Dermis blood vessel endothelial cell (primary cell): ENCODE data around the gene WDR33. TPM values are rescaled to one million over a fixed set of nuclear protein-coding genes. Genes with fewer than 3 reads are reported as not detected.

Source experiments
- DNase-seq: peaks from one replicate; pipeline ENCODE4 v3.0.0; 2010
- total RNA-seq: library from RNA; depleted of rRNA; stranded (reverse); fragments of >200 nt; gene quantifications from 2 replicates; pipeline ENCODE4 v1.2.3, GENCODE V29; 2014

The WDR33 gene
- total RNA-seq, 1 donor from 2014 or later, result 30.8 TPM

DNA sequence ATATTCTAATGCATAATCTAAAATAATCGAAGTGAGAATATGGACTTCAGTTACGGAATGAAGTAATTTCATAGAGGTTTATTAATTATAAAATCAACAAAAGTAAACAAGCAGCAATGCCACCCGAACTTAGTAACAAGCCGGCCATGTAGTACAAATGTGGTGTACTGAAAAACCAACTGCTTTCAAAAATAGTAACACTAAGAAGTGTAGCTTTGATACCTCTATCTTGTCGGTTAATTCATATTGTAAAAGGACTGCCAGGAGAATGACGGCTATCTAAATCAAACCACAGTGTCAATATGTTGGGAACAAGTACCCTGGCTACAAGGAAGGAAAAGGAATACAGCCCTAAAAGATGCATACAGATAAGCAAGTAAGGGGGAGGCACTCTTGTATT, 48.5 kb downstream of the WDR33 start:
- DNase-seq, result no peak

DNA sequence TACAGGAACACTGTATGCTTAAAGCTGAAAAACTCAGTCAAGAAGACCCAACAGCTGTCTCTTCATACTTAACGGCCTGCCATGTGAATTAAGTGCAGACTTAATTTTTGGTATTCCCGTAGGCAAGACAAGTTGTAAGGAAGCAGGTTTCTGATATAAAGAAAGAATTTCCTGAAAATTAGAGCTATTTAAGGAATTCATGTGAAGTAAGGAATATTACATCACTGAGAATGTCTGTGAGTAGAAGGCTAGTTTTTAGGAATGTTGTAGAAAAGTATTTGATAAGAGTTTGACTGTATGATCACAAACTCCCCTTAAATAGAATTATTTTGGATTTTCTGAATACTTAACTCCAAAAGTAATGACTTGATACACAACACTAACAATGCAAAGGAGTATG, 51.0 kb downstream of the WDR33 start:
- DNase-seq, result no peak

DNA sequence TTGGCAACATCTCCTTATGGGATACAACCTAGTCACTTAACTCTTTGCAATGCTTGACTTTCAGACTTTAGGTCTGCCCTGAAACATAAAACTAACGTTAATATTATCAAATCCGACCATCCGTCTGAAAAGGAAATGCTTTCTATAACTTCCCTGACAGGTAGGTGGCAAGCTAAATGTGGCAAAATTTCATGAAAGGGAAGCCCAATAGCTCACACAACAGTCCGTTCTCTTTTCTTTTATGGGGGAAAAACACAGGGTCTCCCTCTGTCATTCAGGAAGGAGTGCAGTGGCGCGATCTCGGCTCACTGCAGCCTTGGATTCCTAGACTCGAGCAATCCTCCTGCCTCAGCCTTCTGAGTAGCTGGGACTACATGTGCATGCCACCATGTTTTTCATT, 56.8 kb downstream of the WDR33 start:
- no peak for DNase-seq

- no peak for DNase-seq
These were observed 57.6 kb downstream of the WDR33 start for GRCh38 chr2:127753374-127753773.

DNA sequence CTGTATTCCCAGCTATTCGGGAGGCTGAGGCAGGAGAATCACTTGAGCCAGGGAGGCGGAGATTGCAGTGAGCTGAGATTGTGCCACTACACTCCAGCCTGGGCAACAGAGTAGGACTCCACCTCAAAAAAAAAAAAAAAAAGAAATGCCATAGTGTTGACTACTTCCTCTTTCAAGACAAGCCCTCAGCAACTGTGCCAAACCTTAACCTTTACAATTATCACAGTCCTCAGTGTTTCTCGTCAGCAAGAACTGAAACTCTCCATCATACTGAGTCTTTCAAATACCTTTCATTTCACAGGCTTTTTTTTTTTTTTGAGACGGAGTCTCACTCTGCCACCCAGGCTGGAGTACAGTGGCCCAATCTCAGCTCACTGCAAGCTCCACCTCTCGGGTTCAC, 61.4 kb downstream of the WDR33 start:
- DNase-seq, result peak; percentile 46

- no peak for DNase-seq
These were observed 63.4 kb downstream of the WDR33 start for GRCh38 chr2:127747621-127748020.

- no peak for DNase-seq
These were observed 67.4 kb downstream of the WDR33 start for GRCh38 chr2:127743477-127744026.

DNA sequence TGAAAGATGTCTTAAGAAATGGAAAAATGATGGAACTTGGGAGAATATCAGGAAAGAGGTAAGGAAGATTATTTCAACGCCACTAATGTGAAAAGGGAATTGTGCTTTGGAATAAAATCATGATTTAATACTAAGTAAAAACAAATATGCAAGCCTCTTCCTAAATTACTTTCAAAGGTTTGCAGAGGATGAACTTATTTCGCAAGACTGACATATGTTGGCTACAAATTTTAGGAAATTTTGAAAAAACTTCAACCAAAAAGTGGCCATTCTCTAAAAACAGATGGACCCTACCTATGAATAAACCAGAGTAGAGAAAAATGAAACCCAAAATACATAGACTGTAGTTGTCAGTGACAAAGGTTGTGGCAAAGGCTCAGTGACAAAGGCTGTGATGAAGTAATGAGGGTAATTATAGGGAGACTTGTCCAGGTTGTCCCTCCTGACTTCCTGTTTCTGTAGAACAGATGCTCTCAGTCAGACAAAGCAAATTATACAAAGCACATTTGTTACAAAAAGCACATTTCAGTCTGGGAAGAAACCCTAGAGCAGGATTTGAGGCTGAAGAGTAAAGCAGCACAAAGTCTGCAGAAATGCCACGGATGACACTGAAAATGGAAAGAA, 70.2 kb downstream of the WDR33 start:
- DNase-seq, result no peak

GRCh38 chr2:127739800-127740199, 71.2 kb downstream of the WDR33 start:
- no peak for DNase-seq

DNA sequence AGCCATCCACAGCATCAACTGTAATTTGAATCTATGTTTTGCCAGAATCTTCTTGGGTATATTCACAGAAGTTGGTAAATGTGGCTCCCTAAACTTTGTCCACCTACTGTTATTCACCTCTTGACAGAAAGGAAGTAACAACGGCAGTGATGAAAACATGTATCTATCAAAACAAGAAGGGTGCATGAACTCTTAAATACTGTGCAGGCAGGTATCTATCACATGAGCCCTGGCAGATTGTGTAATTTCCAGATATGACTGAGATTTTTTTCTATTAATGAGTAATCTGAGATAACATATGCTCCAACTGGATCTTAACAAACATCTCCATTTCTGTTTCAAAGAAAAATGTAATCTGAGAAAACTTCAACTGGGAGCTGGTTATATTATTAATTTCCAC, 73.1 kb downstream of the WDR33 start:
- no peak for DNase-seq

- DNase-seq, result no peak
These were observed 75.2 kb downstream of the WDR33 start for GRCh38 chr2:127735537-127736399.

DNA sequence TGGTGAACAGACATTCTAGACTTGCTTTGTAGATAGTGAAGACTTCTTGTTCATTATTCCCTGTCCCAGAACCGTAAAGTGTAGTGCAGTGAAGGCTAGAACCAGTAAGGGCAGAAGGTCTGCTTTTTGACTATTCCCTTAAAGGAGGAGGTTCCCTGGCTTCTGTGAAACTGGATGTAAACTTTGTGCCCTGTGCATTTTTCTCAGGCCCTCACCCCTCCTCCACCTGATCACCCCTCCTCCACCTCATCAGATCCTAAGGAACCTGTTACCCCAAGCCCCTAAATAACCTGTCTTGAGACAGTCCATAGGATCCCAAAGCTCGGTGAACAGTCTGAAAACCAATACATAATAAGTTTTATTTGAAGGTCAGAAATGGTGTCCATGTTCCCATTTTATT, 75.9 kb downstream of the WDR33 start:
- DNase-seq, result no peak

DNA sequence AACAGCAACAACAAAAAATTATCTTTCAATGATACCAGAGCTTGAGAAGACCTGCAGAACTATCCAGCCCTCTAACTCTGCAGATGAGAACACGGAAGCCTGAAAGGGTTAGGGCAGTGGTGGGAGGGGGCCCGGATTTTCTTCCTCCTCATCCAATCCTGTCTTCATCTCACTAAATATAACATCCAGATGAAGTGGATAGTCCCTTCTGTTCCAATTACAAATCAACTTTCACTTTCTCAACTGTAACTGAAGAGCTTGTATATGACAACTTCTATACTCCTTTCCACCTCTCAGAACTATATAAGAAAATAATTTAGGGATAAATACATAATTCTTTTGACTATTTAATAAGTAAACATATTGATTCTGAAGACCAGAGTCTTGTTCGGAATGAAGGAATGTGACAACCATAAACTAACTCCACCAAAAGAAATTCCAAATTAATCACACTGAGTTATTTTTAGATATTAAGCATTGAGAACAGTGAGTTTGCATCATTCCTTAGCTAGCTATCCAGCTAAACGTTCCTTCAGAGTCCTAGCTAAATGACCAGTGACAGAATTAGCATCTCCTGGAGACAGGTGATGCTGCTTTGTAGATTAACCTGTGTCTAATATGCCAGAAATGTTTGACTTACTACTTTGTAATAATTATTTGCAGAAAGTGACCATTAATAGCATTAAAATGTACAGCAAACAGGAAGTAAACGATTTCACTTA, 77.0 kb downstream of the WDR33 start:
- no peak for DNase-seq

DNA sequence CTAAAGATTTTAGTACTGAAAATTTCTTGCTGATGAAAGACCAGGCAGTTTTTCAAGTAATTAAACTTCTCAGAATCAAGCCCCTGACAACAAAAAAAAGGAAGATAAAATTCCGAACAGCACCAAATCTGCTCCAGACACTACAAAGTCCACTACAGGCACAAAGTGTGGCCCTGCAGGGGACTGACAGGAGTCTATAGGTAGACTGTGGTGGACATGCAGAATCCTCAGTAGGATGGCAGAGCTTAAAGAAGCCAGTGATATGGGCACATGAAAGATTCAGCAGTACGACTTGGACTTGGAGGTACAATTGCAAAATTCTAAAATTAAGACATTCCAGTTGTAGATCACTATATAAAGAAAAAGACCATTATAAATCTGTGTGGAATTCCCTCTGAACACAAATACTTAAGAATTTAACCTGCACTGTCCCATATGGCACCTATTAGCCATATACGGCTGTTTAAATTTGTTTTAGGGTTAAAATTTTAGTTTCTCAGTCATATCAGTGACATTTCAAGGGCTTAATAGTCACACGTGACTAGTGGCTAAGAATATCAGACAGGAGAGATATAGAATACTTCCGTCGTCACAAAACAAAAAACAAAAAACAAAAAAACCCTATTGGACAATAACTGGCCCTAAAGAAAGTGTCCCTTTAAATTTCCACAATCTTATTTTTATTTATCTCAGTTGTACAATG, 77.7 kb downstream of the WDR33 start:
- DNase-seq, result no peak

DNA sequence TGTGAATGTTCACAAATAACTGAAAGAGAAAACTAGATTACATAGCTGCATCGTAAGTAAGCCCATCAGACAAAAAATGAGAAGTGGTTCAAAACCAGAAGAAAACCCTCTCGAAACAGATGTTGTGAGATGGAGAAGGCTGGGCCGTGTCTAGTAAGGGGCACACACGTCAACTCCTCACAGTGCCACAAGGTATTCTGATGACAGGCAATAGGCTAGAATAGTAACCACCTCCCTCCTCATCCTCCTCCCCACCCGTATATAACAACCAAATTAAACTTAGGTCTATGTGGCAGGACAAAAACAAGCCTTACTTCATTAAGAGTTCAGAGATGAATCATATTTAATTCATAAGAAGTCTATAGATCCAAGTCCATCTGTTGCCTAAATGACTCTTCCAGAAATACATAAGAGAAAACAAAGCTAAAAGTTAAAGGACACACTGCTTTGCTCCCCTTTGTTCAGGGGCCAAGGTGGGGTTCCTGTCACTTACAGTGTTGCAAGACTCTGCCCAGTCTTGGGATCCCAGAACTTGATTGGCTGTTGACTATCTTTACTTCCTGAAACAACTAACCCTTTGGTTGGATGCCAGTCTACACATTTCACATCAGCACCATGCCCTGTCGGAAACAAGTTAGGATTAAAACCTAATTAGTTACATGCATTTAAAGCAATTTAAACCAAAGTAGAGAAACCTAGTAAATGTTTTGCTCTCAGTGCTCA, 84.7 kb downstream of the WDR33 start:
- DNase-seq, result no peak

- no peak for DNase-seq
These were observed 88.2 kb downstream of the WDR33 start for GRCh38 chr2:127722807-127723206.

DNA sequence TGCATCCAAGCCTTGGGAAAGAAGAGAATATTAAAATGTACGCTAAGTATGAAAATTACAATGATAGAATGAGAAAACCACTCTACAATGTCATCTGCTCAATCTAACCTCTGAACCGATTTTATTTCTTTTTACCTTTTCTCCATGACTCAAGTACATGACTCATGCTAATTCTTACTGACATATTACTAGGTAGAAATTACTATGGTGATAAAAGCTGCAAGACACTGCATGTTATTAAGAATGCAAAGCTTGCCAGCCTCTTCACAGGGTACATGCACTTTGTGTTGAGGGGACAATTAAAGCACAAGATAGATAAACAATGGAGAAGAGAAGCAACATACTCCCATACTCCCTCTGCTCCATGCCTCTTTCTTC, 89.0 kb downstream of the WDR33 start:
- no peak for DNase-seq

DNA sequence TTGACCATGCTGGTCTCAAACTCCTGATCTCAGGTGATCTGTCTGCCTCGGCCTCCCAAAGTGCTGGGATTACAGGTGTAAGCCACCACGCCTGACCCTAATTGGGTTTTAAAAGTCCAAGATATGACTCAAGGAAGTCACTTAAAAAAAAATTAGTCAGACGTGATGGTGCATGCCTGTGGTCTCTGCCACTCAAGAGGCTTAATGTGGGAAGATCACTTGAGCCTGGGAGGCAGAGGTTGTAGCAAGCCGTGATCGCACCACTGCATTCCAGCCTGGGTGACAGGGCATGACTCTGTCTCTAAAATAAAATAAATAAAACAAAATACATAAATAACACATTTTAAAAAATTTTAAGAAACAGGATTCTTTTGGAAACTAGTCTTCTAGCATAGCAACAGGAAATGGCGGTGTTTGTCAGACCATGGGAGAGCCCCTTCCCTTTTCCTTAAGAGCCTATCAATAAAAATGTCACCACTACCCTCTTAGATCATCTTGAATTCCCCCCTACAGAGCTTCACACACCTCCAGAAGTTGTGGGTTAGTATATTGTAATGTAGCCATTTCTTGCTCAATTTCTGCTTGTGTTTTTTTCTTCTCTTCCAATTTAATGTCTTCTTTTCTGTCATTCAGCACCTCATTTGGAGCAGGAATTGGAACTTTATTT, 89.5 kb downstream of the WDR33 start:
- DNase-seq, result no peak

- DNase-seq, result no peak
These were observed 91.4 kb downstream of the WDR33 start for GRCh38 chr2:127719301-127720218.

DNA sequence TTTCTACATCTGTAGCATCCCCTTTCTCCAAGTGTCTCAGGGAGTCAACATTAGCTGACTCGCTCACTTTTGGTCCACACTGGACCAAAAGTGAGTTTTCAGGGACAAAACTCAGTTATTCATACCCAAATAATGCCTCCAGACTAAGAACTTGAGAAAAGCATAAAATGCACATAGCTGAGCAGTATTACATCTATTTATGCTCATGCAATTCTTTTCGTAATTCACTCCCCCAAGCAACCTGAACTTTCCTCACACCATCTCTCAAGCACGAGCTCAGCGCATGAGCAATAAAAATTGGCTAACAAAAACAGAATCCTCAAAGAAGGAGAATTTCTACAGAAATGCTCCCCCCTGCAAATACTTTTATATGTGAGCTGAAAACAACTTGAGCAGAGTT, 92.7 kb downstream of the WDR33 start:
- no peak for DNase-seq
